ENCODE results near the gene SNAPC2. TPM values are rescaled to one million over a fixed set of nuclear protein-coding genes. Genes with fewer than 3 reads are reported as not detected.
A peak's percentile ranks its signal among the peaks of the same experiment; 100 is the strongest.

Gene SNAPC2
- total and polyA plus RNA-seq, 2 of the 13 experiments (the other 11 are each of a cell fraction or from before 2014, with no cell fraction given): 10.2 to 12.7 TPM

- TF ChIP-seq PRPF4 (IDR thresholded peaks at IDR 0.05; ENCODE audit: low read depth, low read length, poor library complexity, severe bottlenecking) (no peak), GATAD1 (CRISPR knock-in tag; IDR thresholded peaks at IDR 0.05) (peak; percentile 13; the same call in 1 of the 2 replicates), STAT5B (CRISPR knock-in tag; IDR thresholded peaks at IDR 0.05) (no peak), RNF2 (conservative IDR thresholded peaks at IDR 0.05; ENCODE audit: low read depth) (no peak), DR1 (CRISPR knock-in tag; IDR thresholded peaks at IDR 0.05) (no peak), SP1 (IDR thresholded peaks at IDR 0.05) (no peak), SP1 (CRISPR knock-in tag; IDR thresholded peaks at IDR 0.05) (no peak), HNF4A (CRISPR knock-in tag; IDR thresholded peaks at IDR 0.05) (no peak), ATAD3A (CRISPR knock-in tag; IDR thresholded peaks at IDR 0.05) (no peak), ZBTB7A (CRISPR knock-in tag; IDR thresholded peaks at IDR 0.05) (no peak), KLF11 (CRISPR knock-in tag; IDR thresholded peaks at IDR 0.05) (no peak), KLF13 (CRISPR knock-in tag; IDR thresholded peaks at IDR 0.05) (no peak), SOX13 (IDR thresholded peaks at IDR 0.05) (no peak), SOX13 (CRISPR knock-in tag; conservative IDR thresholded peaks at IDR 0.05 in 1 of 2, IDR thresholded peaks at IDR 0.05 in 1 of 2) (no peak), HMG20B (CRISPR knock-in tag; conservative IDR thresholded peaks at IDR 0.05) (no peak), ZNF841 (CRISPR knock-in tag; IDR thresholded peaks at IDR 0.05; ENCODE audit: borderline replicate concordance) (no peak), ZNF703 (CRISPR knock-in tag; IDR thresholded peaks at IDR 0.05; ENCODE audit: borderline replicate concordance) (no peak), NKX3-1 (CRISPR knock-in tag; IDR thresholded peaks at IDR 0.05) (no peak), SP140L (CRISPR knock-in tag; IDR thresholded peaks at IDR 0.05; ENCODE audit: borderline replicate concordance) (no peak), FOXO4 (CRISPR knock-in tag; conservative IDR thresholded peaks at IDR 0.05) (no peak), NR2F1 (CRISPR knock-in tag; IDR thresholded peaks at IDR 0.05) (peak; percentile 18 to 50; a peak in 1 of 4 replicates), MAX (IDR thresholded peaks at IDR 0.05) (no peak), ZNF605 (CRISPR knock-in tag; IDR thresholded peaks at IDR 0.05) (peak; percentile 44; the same call in 1 of the 2 replicates), HOXA3 (CRISPR knock-in tag; IDR thresholded peaks at IDR 0.05) (no peak), JUN (CRISPR knock-in tag; IDR thresholded peaks at IDR 0.05) (no peak), ZNF350 (CRISPR knock-in tag; IDR thresholded peaks at IDR 0.05; ENCODE audit: borderline replicate concordance, low read depth) (no peak), PHF20 (CRISPR knock-in tag; IDR thresholded peaks at IDR 0.05) (no peak)
- TF ChIP-seq, protein P1, sequence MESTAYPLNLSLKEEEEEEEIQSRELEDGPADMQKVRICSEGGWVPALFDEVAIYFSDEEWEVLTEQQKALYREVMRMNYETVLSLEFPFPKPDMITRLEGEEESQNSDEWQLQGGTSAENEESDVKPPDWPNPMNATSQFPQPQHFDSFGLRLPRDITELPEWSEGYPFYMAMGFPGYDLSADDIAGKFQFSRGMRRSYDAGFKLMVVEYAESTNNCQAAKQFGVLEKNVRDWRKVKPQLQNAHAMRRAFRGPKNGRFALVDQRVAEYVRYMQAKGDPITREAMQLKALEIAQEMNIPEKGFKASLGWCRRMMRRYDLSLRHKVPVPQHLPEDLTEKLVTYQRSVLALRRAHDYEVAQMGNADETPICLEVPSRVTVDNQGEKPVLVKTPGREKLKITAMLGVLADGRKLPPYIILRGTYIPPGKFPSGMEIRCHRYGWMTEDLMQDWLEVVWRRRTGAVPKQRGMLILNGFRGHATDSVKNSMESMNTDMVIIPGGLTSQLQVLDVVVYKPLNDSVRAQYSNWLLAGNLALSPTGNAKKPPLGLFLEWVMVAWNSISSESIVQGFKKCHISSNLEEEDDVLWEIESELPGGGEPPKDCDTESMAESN (CRISPR knock-in tag; conservative IDR thresholded peaks at IDR 0.05): no peak
Observed at GRCh38 chr19:7904074-7905020, 15.8 kb upstream of the SNAPC2 start (continued).
